Liver (tissue), 9 donors: Measurements from ENCODE around the gene SCNN1B. TPM values are rescaled to one million over a fixed set of nuclear protein-coding genes. Genes with fewer than 3 reads are reported as not detected.

Experiments used
- DNase-seq: peaks from one replicate; pipeline ENCODE4 v3.0.0-alpha.2; 2017; ENCODE audit warnings: low spot score
- H3K27ac ChIP-seq, 2 donors: one replicate each; pipeline ENCODE4 v1.7.0; 2013; ENCODE audit warnings: inconsistent platforms in 2 of 2, low read length in 2 of 2, control low read depth in 1 of 2, low read depth in 1 of 2, mild to moderate bottlenecking in 1 of 2
- H3K27me3 ChIP-seq, 4 donors: one replicate each; pipeline versions ENCODE4 v1.6.1 to v1.7.0; 2013; ENCODE audit warnings: low read length in 3 of 4, inconsistent platforms in 1 of 4, mild to moderate bottlenecking in 1 of 4, moderate library complexity in 1 of 4; ENCODE audit not compliant: control insufficient read depth in 4 of 4, insufficient read depth in 4 of 4
- H3K36me3 ChIP-seq, 4 donors: one replicate each; pipeline versions ENCODE4 v1.6.1 to v1.7.0; 2013; ENCODE audit warnings: low read length in 3 of 4, mild to moderate bottlenecking in 3 of 4, low read depth in 1 of 4, moderate library complexity in 1 of 4; ENCODE audit not compliant: control insufficient read depth in 4 of 4, insufficient read depth in 3 of 4
- H3K4me1 ChIP-seq, 4 donors: one replicate each; pipeline versions ENCODE4 v1.6.1 to v1.7.0; 2013; ENCODE audit warnings: low read length in 3 of 4, mild to moderate bottlenecking in 3 of 4, moderate library complexity in 1 of 4; ENCODE audit not compliant: control insufficient read depth in 4 of 4, insufficient read depth in 4 of 4
- H3K4me3 ChIP-seq, 3 donors: one replicate each; pipeline versions ENCODE4 v1.6.1 to v1.7.0; 2013; ENCODE audit warnings: low read length in 3 of 3, control low read depth in 1 of 3, low read depth in 1 of 3, mild to moderate bottlenecking in 1 of 3
- H3K9ac ChIP-seq, 2 donors: one replicate each; pipeline ENCODE4 v1.7.0; 2013; ENCODE audit warnings: low read length in 2 of 2, mild to moderate bottlenecking in 2 of 2, moderate library complexity in 2 of 2, control low read depth in 1 of 2, low read depth in 1 of 2
- H3K9me3 ChIP-seq, 4 donors: one replicate each; pipeline versions ENCODE4 v1.6.1 to v1.7.0; 2013; ENCODE audit warnings: low read length in 3 of 4; ENCODE audit not compliant: control insufficient read depth in 4 of 4
- ATF3 ChIP-seq: IDR thresholded peaks from 2 replicates; pipeline ENCODE4 v1.6.1; 2016; ENCODE audit warnings: antibody characterized with exemption
- EGR1 ChIP-seq, 2 donors: IDR thresholded peaks; 2 replicates each; pipeline ENCODE4 v1.6.1; 2016 to 2018; ENCODE audit warnings: antibody characterized with exemption in 2 of 2, low read depth in 2 of 2
- FOXA1 ChIP-seq: IDR thresholded peaks from 2 replicates; pipeline ENCODE4 v1.6.1; 2016; ENCODE audit warnings: antibody characterized with exemption
- GABPA ChIP-seq, 2 donors: IDR thresholded peaks in 1 of 2; conservative IDR thresholded peaks in 1 of 2; 2 replicates each; pipeline ENCODE4 v1.6.1; 2016; ENCODE audit warnings: antibody characterized with exemption in 2 of 2, mild to moderate bottlenecking in 1 of 2, moderate library complexity in 1 of 2
- HNF4A ChIP-seq, 2 donors: conservative IDR thresholded peaks; 2 replicates each; pipeline ENCODE4 v1.6.1; 2016; ENCODE audit warnings: antibody characterized with exemption in 2 of 2, mild to moderate bottlenecking in 2 of 2
- HNF4G ChIP-seq: IDR thresholded peaks from 2 replicates; pipeline ENCODE4 v1.6.1; 2016; ENCODE audit warnings: antibody characterized with exemption
- JUND ChIP-seq, 2 donors: IDR thresholded peaks; 2 replicates each; pipeline ENCODE4 v1.6.1; 2016; ENCODE audit warnings: antibody characterized with exemption in 2 of 2
- RAD21 ChIP-seq, 2 donors: IDR thresholded peaks; 2 replicates each; pipeline ENCODE4 v1.6.1; 2016; ENCODE audit warnings: antibody characterized with exemption in 2 of 2, mild to moderate bottlenecking in 2 of 2
- REST ChIP-seq: IDR thresholded peaks from 2 replicates; pipeline ENCODE4 v1.6.1; 2016; ENCODE audit warnings: antibody characterized with exemption, mild to moderate bottlenecking
- RXRA ChIP-seq, 2 donors: IDR thresholded peaks; 2 replicates each; pipeline ENCODE4 v1.6.1; 2017 to 2018; ENCODE audit warnings: antibody characterized with exemption in 2 of 2, mild to moderate bottlenecking in 1 of 2
- SP1 ChIP-seq: IDR thresholded peaks from 2 replicates; pipeline ENCODE4 v1.6.1; 2018; ENCODE audit warnings: antibody characterized with exemption, mild to moderate bottlenecking
- YY1 ChIP-seq: IDR thresholded peaks from 2 replicates; pipeline ENCODE4 v1.6.1; 2016; ENCODE audit warnings: antibody characterized with exemption, mild to moderate bottlenecking
- ZBTB33 ChIP-seq: IDR thresholded peaks from 2 replicates; pipeline ENCODE4 v1.6.1; 2016; ENCODE audit warnings: antibody characterized with exemption
- WGBS: extraction: QIAGEN DNeasy Blood & Tissue Kit; methylation state at CpG from one replicate; pipeline ENCODE4 v1.1.7; 2013; 5-methylcytosine and 5-hydroxymethylcytosine counted together
- polyA plus RNA-seq, 2 donors: library from polyadenylated mRNA; stranded (reverse) in 1 of 2; unstranded in 1 of 2; fragments of 200-250 nt in 1 of 2; fragments of >200 nt in 1 of 2; fragmentation: Nextera tagmentation in 1 of 2; extraction: Ambion mirVana in 1 of 2; gene quantifications; one replicate each; pipeline versions ENCODE4 v1.2.1 to v1.2.3, GENCODE V29; 2013 to 2015
- total RNA-seq, 2 donors: library from RNA; depleted of rRNA; stranded (reverse); fragments of >200 nt; gene quantifications; one replicate each; pipeline ENCODE4 v1.2.3, GENCODE V29; 2014
- donor health status: healthy.
- donor health status: healthy.
- donor health status: healthy.
- donor health status: healthy.
- donor health status: healthy.

SCNN1B gene
- total and polyA plus RNA-seq, 4 donors = 0.08 to 0.17 (median 0.14) TPM; not detected in 1

GRCh38 chr16:23301251-23302044 lies 654 bp upstream of the SCNN1B start:
- TF ChIP-seq REST = no peak
- TF ChIP-seq RXRA (IDR thresholded peaks at IDR 0.05) = no peak
- TF ChIP-seq GABPA (IDR thresholded peaks at IDR 0.05 in 1 of 2, conservative IDR thresholded peaks at IDR 0.05 in 1 of 2) = no peak
- TF ChIP-seq SP1 = no peak
- H3K9ac ChIP-seq = no peak overlapping the region
- H3K4me1 ChIP-seq = no peaks in the 10 kb centered on the region
- no peaks in the 10 kb centered on the region for H3K36me3 ChIP-seq
- no peak for DNase-seq
- peaks cover 2 to 13% (median 7%) of the 10 kb centered on the region in 4 donors for H3K27me3 ChIP-seq
- no peak overlapping the region for H3K4me3 ChIP-seq
- 21% methylated on average over 18 of the region's 18 CpGs for WGBS
- H3K9me3 ChIP-seq = no peaks in the 10 kb centered on the region
- no peak overlapping the region for H3K27ac ChIP-seq

GRCh38 chr16:23303685-23304084 lies 1.6 kb downstream of the SCNN1B start:
- no peak overlapping the region for H3K4me3 ChIP-seq

More at GRCh38 chr16:23303685-23304084, 1.6 kb downstream of the SCNN1B start:
- Histone ChIP-seq H3K4me1 (no peaks in the 10 kb centered on the region), H3K27ac (no peak overlapping the region), H3K9me3 (no peaks in the 10 kb centered on the region), H3K36me3 (no peaks in the 10 kb centered on the region), H3K9ac (no peak overlapping the region), H3K27me3 (peaks cover 2 to 13% (median 7%) of the 10 kb centered on the region in 4 donors)
- no peak for DNase-seq
- 82% methylated on average over 7 of the region's 7 CpGs for WGBS
- TF ChIP-seq SP1 (no peak), ZBTB33 (no peak), FOXA1 (no peak), JUND (IDR thresholded peaks at IDR 0.05) (no peak), HNF4A (conservative IDR thresholded peaks at IDR 0.05) (no peak), RAD21 (IDR thresholded peaks at IDR 0.05) (no peak), HNF4G (no peak), EGR1 (IDR thresholded peaks at IDR 0.05; ENCODE audit: low read depth in 2 of 2) (no peak), ATF3 (no peak), RXRA (IDR thresholded peaks at IDR 0.05) (no peak), YY1 (no peak), GABPA (IDR thresholded peaks at IDR 0.05 in 1 of 2, conservative IDR thresholded peaks at IDR 0.05 in 1 of 2) (no peak), REST (no peak)
